Jurkat, Clone E6-1 (cell line): ENCODE data around the gene ADPRHL1.
"Not testable (repeated sequence)": the region's sequence is repeated elsewhere in the genome, so short reads cannot be mapped to it uniquely, and the experiment has no call there.

Source experiments
- DNase-seq: peaks from one replicate; pipeline ENCODE4 v3.0.0-alpha.2; 2011; ENCODE audit warnings: low read depth, low spot score
- H3K4me3 ChIP-seq: 2 replicates; pipeline ENCODE4 v1.5.1; 2011; ENCODE audit warnings: mild to moderate bottlenecking, low read length, control low read depth, moderate library complexity

The ADPRHL1 gene

DNA sequence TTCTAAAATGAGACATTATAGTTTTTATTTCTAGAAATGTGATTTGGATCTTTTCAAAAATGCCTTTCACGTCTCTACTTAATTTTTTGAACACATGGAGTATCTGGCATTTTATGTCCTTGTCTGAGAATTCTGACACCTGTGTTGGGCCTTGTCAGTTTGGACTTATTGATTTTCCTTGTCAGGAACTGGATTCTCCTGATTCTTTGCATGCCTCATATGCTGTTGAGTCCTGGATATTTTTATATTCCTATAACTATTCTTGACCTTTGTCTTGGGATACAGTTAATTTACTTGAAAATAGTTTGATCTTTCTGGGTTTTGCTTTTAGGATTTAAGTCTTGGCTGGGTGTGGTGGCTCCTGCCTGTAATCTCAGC is 10.3 kb downstream of the ADPRHL1 start:
- DNase-seq: no peak
- no peak overlapping the region for H3K4me3 ChIP-seq

DNA sequence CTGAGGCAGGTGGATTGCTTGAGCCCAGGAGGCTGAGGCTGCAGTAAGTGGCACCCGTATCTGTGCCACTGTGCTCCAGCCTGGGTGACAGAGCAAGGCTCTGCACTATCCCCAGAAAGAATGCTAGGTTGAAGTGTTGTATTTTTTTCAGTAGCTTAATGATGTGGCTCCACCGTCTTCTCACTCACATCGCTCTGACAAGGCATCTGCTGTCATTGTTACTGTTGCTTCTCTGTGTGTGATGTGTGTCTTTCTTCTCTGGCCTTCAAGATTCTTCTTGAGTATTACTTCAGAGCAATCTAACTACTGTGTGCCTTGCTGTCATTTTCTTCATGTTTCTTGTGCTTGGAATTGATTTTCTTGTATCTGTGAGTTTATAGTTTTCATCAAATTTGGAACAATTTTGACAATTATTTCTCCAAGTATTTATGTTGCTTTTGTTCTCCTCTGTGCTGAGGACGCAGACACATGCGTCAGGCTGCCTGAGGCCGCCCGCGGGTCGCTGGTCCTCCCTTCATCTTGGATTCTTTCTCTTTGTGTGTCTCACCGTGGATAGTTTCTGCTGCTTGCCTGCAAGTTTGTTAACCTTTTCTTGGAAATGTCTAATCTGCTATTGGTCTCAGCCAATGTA is 10.8 kb downstream of the ADPRHL1 start:
- no peak for DNase-seq
- H3K4me3 ChIP-seq: no peak overlapping the region

DNA sequence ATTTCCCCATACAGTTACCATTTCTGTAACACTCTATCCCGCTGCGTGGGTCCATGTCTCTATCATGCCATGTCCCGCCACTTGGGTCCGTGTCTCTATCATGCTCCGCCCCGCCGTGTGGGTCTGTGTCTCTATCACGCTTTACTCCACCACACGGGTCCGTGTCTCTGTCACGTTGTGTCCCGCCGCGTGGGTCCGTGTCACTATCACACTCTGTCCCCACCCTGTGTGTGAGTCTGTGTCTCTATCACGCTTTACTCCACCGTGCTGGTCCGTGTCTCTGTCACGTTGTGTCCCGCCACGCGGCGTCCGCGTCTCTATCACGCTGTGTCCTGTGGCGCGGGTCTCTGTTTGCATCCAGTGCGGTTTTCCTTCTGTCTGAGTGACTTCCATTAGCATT is 11.6 kb downstream of the ADPRHL1 start:
- no peak overlapping the region for H3K4me3 ChIP-seq
- no peak for DNase-seq

DNA sequence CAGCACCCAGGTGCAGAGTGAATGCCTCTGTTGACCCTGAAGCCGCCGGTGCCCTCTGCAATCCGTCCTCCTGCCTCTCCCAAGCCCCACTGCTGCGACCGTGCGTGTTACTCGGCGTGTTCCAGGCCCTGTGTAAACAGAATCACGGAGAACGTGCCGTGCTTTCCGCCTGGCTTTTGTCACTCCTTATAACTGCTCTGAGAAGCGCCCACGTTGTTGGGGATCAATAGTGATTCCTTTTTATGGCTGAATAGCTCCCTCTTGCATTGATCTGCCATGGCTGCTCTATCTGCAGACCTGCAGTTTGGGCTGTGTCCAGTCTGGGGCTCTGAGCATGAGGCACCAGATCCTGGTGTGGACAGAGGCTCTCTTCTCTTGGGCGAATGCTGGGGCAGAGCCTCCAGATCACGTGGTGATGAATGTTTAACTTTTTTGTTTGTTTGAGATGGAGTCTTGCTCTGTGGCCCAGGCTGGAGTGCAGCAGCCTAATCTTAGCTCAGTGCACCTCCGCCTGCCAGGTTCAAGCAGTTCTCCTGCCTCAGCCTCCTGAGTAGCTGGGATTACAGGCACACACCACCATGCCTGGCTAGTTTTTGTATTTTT is 15.8 kb downstream of the ADPRHL1 start:
- DNase-seq: no peak
- H3K4me3 ChIP-seq: no peak overlapping the region

DNA sequence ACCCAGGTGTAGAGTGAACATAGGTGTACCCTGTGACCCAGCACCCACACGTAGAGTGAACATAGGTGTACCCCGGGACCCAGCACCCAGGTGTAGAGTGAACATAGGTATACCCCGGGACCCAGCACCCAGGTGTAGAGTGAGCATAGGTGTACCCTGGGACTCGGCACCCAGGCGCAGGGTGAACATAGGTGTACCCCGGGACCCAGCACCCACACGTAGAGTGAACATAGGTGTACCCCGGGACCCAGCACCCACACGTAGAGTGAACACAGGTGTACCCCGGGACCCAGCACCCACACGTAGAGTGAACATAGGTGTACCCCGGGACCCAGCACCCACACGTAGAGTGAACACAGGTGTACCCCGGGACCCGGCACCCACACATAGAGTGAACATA is 16.4 kb downstream of the ADPRHL1 start:
- not testable (repeated sequence) for H3K4me3 ChIP-seq, DNase-seq

DNA sequence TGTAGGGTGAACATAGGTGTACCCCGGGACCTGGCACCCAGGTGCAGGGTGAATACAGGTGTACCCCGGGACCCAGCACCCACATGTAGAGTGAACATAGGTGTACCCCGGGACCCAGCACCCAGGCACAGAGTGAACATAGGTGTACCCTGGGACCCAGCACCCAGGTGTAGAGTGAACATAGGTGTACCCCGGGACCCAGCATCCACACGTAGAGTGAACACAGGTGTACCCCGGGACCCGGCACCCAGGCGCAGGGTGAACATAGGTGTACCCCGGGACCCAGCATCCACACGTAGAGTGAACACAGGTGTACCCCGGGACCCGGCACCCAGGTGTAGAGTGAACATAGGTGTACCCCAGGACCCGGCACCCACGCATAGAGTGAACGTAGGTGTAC is 17.4 kb downstream of the ADPRHL1 start:
- not testable (repeated sequence) for DNase-seq, H3K4me3 ChIP-seq

DNA sequence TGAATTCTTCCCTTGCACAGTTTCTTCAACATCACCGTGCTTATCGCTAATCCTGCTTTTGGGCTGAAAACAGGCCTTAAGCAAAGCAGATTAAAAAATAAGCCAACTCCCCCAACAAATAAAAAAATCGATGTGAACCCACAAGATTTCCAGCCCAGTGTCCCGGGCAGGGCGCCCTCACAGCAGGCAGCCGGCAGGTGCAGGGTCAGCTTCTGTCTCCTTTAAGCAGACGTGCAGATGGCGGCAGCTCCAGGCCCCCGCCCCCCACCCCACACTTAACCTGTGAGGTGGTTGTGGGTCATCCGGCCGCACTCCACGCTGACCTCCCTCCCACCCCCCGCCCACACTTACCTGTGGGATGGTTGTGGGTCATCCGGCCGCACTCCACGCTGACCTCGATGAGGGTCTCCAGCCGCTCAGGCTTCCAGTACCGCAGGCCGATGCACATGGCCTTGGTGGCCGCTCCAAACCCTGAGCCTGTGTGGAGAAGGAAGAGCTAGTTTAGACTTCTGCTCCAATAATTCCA is 19.8 kb downstream of the ADPRHL1 start:
- no peak overlapping the region for H3K4me3 ChIP-seq
- no peak for DNase-seq

DNA sequence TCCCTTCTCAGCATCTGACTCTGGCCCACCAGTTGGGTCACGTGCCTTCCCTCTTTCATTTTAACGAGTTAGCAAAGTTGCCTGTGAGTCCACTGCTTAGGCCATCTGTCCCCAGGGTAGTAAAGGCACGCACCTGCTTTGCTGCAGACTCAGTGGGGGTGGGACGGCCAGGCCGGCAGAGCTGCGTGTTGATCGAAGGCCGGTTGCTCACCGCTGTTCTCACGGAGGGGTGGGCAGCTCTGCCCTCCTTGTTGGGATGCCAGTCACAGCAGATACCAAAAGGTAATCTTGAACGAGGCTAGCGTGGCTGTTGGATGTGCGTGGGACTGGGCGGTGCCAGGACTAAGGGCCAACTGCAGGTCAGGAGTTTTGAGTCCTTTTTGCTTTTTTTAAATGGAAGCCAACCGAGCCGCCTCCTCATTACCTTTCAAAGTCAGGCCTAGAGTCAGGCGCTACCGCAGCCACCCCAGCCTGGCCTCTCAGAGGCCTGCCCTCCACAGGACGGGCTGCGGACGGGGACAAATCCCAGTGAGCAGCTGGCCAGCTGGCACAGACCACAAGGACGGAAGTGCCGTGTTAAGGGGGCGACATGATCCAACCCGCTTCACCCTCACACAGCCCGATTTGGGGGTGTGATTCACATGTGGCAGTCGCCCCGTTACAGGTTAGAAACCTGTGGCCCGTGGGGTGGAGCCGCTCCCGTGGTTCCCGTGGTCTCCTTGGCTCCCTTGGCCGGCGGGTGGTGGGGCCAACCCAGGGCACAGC is 20.6 kb downstream of the ADPRHL1 start:
- no peak overlapping the region for H3K4me3 ChIP-seq

DNA sequence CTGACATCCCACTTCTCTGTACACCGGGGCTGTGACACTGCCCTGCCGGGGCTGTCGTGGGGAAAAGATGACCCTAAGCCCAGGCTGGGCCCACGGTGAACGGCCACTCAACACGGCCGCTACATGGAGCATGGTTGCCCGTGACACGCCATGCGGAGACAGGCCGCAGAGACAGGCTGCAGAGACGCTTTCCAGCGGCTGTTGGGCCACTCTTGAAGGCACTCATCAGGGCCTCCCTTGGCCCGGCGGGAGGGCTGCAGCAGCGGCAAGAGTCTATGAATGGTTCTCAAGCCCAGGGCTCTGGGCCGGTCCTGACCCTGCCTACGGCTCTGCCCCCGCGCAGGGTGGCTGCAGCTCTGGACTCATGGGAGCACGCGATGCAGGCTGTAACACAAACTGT is 22.1 kb downstream of the ADPRHL1 start:
- no peak for DNase-seq
- no peak overlapping the region for H3K4me3 ChIP-seq

More for the DNA sequence above, 20.6 kb downstream of the ADPRHL1 start:
- no peak for DNase-seq

DNA sequence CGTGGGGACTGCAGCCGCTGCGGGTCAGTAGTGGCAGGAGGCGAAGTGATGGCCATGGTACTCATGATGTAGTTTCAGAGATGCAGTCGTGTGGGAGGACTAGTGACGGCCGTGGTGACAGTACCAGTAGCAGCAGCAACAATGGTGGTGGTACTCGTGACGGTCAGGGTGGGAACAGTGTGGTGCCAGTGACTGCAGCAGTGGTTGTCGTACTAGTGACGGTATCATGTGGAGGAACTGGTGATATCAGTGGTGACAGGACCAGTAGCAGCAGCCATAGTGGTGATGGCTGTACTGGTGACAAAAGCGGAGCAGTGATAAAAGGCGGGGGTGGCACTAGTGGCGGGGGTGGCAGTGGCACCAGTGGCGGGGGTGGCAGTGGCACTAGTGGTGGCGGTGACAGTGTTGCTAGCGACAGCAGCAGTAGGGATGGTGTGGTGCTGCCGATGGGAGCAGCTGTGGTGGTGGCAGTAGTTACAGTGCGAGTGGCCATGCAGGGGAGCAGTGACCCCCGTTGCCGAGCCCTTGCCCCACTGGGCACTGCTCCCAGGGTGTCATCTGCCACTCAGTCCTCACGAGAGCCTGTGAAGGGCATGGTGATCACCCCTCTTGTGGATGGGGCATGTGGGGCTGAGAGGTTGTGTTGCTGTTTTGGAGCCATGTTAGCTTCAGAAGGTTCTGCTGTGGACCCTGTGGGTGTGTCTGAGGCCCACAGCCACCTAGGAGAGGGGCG is 22.7 kb downstream of the ADPRHL1 start:
- no peak for DNase-seq
- H3K4me3 ChIP-seq: no peak overlapping the region

DNA sequence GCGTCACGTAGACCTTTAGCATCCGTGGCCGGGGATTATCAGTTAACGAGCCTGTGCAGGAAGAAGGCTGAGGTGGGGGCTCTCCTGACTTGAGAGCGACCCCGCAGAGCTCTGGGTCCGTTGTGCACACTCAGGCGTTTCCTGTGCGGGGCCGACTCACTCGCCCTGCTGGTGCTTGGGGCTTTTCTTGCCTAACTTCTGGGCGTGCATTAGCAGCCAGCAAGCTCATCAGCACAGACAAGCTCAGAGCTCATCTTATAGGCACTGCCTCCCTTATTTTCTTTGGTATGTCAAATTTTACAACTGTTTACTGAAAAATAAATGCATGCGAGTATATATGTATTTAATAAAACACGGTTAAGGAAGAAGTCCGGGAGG is 23.7 kb downstream of the ADPRHL1 start:
- no peak overlapping the region for H3K4me3 ChIP-seq

DNA sequence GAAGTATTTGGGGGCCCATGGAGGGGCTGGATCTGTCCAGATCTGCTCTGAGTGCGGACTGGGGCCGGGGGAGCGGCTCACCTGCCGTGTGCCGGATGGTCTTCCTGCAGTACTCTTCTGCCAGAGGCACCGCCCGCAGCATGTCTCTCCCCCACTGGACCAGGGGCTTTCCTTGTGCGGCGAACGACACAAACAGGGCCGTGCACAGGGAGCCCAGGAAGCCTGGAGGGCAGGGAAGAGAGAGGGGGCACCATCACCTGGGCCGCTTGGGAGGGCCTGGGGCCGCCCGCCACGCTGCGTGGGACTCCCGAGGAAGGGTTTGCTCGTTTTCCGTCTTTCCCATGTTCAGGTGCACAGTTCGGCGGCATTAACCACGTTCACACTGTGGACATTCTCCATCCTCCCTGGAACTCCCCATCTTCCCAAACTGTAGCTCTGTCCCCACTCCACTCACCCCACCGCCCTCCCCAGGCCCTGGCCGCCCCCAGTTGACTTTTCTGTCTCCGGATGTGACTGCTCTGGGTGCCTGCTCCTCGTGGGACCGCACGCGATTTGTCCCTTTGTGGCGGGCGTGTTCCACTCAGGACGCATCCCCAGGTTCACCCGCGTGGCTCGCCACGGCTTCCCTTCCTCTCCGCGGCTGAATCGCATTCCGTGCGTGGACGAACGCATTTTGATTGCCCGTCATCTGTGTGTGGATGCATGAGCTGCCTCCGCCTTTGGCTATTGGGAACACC is 24.2 kb downstream of the ADPRHL1 start:
- no peak for DNase-seq
- H3K4me3 ChIP-seq: no peak overlapping the region

More for the DNA sequence above, 23.7 kb downstream of the ADPRHL1 start:
- no peak for DNase-seq

DNA sequence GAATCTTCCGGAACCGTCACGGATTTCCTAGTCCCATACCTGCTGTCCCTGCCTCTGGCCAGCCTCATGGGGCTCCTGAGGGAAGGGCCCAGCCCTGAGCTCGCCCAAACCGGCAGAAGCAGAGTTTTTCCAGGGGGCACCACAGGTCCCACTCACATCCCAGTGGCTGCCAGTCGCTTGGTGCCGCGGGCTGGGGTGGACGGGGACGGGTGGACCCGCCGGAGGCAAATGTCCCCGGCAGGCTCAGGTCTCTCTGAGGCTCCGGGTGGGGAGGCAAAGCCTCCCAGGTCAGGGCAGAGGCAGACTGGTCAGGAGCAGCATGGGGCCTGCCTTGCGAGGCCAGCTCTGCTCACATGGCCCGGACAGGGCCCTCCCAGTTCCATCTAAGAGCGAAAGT is 24.8 kb downstream of the ADPRHL1 start:
- DNase-seq: no peak
- no peak overlapping the region for H3K4me3 ChIP-seq

DNA sequence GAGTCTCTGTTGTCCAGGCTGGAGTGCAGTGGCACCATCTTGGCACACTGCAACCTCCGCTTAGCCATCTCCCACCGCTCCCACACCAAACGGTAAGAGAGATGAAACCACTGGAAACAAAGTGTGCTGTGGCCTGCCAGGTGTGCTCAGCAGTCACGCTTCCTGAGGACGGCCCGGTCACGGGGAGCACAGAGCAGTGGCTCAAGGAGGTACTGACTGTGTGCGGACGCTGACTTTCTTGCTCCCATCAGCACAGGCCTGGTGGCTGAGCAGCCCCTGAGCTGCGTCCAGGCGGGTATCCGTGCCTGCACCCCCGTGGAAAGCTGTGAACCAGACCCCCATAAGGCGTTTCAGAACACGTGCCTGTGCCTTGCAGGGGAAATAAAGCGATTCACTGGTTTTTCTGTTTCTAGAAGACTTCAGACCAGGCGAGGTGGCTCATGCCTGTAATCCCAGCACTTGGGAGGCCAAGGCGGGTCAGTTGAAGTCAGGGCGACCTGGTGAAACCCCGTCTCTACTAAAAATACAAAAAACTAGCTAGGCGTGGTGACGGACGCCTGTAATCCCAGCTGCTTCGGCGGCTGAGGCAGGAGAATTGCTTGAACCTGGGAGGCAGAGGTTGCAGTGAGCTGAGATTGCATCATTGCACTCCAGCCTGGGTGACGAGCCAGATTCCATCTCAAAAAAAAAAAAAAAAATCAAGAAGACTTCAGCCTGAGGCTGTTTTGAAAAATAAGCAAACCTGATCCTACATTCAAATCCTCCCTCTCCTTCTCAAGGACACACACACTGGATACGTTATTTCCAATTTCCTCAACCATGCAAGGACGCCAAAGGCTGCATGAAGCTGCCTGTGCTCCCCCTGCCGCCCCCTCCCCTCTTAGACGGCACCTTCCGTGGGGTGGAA is 25.5 kb downstream of the ADPRHL1 start:
- DNase-seq: no peak
- no peak overlapping the region for H3K4me3 ChIP-seq

DNA sequence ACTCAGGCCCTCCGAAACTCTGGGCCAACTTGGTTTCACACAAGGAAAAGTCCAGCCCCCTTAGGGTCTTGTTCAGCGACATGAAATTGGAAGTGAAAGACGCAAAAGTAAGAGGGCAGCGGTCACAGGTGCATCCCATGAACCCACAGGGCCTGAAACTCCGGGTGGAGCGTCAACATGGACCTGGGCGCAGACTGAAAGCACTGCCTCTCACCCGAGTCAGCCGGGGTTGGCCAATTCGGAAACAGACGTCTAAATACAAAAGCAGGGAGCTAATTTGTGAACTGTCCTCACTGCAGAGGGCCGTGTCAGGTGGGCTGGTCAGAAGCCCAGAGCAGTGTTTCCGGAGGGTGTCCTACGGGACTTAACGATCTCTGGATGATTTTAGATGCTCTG is 26.7 kb downstream of the ADPRHL1 start:
- no peak overlapping the region for H3K4me3 ChIP-seq
- no peak for DNase-seq

DNA sequence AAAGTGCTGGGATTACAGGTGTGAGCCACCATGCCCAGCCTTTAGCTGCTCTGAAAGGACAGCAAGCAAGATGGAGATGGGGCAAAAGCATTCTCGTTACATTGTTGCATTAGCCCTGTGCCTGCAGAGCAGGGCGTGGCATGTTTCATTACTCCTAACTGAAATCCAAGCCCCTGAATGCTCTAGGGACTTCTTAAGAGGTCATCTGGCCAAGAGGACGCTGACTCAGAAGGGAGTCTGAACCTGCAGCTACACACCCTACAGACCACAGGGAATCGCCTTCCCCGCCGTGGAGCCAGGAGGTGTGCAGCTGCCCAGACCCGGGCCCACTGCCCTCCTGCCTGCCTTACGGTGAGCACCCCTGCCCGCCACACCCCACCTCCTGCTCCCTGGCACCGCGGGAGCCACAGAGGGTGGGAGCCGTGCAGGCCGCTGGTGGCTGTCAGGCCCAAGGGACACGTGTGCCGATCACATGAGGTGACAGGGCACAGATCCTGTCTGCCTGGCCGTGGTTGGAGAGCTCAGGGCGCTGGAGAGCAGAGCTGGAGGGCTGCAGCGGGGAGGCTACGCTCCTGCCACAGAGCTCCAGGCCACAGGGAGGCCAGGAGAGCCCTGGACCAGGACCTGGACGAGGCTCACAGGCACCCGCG is 27.2 kb downstream of the ADPRHL1 start:
- no peak for DNase-seq
- no peak overlapping the region for H3K4me3 ChIP-seq

DNA sequence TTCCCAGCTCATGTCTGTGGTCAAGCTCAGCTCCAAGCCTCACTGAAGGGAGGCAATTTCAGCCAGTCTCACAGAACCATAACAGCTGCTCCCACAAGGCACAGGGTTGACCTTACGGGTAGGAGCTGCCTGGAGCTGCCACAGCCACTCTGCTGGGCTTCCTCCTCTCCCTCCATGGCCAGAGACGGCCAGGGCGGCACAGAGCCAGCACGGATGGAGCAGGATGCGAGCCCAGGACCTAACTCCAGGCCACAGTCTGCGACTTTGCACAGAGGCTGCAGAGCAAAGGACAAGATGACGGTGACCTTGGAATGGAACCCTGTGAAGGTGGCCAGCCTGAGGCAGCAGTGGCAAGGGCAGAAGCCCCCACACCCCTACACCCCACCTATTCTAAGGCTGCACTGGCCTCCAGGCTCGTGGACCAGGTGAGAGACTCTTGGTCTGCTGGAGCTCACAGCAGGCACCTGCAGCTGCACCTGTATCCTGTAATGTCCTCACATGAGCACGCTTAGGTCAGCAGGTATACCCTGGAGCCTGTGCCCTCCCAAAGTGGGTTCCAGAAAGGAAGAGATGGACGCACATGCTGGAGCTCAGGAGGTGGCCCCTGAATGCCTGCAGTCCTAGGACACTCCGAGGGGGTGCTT is 29.6 kb downstream of the ADPRHL1 start:
- DNase-seq: no peak
- no peak overlapping the region for H3K4me3 ChIP-seq
